ENCODE results near the gene TBCE.
"Not testable (repeated sequence)": the region's sequence is repeated elsewhere in the genome, so short reads cannot be mapped to it uniquely, and the experiment has no call there.

DNA sequence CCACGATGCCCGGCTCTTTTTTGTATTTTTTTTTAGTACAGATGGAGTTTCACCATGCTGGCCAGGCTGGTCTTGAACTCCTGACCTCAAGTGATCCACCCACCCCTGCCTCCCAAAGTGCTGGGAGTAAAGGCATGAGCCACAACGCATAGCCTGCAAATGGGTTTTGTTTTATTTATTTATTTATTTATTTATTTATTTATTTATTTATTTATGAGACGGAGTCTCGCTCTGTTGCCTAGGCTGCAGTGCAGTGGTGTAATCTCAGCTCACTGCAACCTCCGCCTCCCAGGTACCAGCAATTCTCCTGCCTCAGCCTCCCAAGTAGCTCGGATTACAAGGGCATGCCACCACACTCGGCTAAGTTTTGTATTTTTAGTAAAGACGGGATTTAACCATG is 3.0 kb upstream of the TBCE start:
- TF ChIP-seq, protein P1, sequence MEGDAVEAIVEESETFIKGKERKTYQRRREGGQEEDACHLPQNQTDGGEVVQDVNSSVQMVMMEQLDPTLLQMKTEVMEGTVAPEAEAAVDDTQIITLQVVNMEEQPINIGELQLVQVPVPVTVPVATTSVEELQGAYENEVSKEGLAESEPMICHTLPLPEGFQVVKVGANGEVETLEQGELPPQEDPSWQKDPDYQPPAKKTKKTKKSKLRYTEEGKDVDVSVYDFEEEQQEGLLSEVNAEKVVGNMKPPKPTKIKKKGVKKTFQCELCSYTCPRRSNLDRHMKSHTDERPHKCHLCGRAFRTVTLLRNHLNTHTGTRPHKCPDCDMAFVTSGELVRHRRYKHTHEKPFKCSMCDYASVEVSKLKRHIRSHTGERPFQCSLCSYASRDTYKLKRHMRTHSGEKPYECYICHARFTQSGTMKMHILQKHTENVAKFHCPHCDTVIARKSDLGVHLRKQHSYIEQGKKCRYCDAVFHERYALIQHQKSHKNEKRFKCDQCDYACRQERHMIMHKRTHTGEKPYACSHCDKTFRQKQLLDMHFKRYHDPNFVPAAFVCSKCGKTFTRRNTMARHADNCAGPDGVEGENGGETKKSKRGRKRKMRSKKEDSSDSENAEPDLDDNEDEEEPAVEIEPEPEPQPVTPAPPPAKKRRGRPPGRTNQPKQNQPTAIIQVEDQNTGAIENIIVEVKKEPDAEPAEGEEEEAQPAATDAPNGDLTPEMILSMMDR (IDR thresholded peaks at IDR 0.05) = not testable (repeated sequence)
- TF ChIP-seq POLR2A, POLR2AphosphoS5, EP300 (IDR thresholded peaks at IDR 0.05): not testable (repeated sequence)

Measured in upper lobe of left lung (tissue), 4 donors.